Measurements from ENCODE around the gene GPR176.

DNA sequence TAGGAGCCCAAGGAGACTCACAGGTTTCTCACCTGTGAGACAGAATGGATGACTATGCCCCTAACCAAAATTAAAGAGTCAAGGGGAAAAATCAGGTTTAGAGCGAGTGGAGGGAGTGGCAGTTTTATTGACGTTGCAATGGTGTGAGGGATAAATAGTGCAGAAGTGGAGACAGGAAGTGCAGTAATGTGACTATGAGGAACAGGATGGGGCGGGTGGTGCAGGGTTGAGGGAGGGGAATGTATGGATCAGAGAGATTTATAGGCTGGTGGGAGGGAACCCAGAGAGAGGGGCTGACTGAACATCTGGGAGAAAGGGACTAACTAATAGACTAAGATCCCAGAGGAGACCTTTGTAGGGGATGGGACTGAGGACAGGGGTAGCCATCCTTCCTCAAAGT is 40.3 kb upstream of the GPR176 start:
- TF ChIP-seq, protein P1, sequence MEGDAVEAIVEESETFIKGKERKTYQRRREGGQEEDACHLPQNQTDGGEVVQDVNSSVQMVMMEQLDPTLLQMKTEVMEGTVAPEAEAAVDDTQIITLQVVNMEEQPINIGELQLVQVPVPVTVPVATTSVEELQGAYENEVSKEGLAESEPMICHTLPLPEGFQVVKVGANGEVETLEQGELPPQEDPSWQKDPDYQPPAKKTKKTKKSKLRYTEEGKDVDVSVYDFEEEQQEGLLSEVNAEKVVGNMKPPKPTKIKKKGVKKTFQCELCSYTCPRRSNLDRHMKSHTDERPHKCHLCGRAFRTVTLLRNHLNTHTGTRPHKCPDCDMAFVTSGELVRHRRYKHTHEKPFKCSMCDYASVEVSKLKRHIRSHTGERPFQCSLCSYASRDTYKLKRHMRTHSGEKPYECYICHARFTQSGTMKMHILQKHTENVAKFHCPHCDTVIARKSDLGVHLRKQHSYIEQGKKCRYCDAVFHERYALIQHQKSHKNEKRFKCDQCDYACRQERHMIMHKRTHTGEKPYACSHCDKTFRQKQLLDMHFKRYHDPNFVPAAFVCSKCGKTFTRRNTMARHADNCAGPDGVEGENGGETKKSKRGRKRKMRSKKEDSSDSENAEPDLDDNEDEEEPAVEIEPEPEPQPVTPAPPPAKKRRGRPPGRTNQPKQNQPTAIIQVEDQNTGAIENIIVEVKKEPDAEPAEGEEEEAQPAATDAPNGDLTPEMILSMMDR (IDR thresholded peaks at IDR 0.05), result no peak
- TF ChIP-seq POLR2A (IDR thresholded peaks at IDR 0.05), result no peak

All from ovary (tissue), 3 donors.